Loucy (cell line): ENCODE results near the gene FAM161B.

Experiments
- CTCF ChIP-seq: fragments of 200-600 bp; sonication (generic); conservative IDR thresholded peaks from 2 replicates; pipeline ENCODE4 v1.5.1; 2014; ENCODE audit warnings: mild to moderate bottlenecking, antibody characterized with exemption, low read length
- EZH2phosphoT487 ChIP-seq: fragments of 200-600 bp; IDR thresholded peaks from 2 replicates; pipeline ENCODE4 v1.6.1; 2018; ENCODE audit warnings: antibody characterized with exemption, mild to moderate bottlenecking, moderate library complexity, borderline replicate concordance

DNA sequence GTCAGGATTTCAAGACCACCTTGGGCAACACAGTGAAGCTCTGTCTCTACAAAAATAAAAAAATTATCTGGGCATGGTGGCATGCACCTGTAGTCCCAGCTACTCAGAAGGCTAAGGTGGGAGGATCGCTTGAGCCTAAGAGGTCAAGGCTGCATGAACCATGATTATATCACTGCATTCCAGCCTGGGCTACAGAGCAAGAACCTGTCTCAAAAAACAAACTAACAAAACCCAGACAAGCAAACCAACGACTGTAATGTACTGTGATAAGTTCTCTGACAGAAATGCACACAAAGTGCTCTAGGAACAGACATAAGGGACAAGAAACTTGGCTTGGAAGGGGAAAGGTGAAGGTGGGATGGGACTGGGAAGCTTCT, 46.8 kb upstream of the FAM161B start:
- TF ChIP-seq CTCF (no peak), EZH2phosphoT487 (no peak)
